ENCODE measurements around the gene BNC1. TPM values are rescaled to one million over a fixed set of nuclear protein-coding genes. Genes with fewer than 3 reads are reported as not detected.

BNC1 gene
- total RNA-seq, 1 donor from 2014 or later, result 3.2 TPM

DNA sequence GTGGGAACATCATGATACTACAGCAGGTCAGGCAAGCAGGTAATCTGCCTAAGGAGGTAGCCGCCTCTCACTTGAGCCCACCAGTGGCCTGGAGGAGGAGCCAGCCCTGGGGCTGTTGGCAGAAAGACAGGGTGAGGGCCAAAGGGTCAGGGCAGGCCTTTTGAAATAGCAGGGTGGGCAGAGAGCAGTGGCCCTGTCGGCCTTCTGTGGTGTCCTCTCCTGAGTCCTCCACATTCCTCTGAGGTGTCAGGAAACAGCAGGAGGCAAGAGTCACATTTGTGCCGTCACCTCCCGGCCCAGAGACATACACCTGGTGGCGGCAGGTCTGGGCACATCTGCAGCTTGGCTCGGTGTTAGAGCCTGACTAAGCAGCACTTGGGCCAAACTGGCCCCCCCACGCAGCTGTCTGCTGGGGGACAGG, 3.9 kb upstream of the BNC1 start:
- Mint-ChIP-seq H3K27me3 (ENCODE audit: unreplicated experiment) (no peaks in the 10 kb centered on the region), H3K36me3 (ENCODE audit: unreplicated experiment) (no peaks in the 10 kb centered on the region), H3K4me3 (ENCODE audit: unreplicated experiment) (no peak overlapping the region), H3K9me3 (ENCODE audit: unreplicated experiment) (no peaks in the 10 kb centered on the region), H3K4me1 (ENCODE audit: unreplicated experiment) (peaks cover 22% of the 10 kb centered on the region), H3K27ac (ENCODE audit: unreplicated experiment) (no peak overlapping the region)
- no peak for DNase-seq (ENCODE audit: extremely low spot score, unreplicated experiment)
- TF ChIP-seq, protein P1, sequence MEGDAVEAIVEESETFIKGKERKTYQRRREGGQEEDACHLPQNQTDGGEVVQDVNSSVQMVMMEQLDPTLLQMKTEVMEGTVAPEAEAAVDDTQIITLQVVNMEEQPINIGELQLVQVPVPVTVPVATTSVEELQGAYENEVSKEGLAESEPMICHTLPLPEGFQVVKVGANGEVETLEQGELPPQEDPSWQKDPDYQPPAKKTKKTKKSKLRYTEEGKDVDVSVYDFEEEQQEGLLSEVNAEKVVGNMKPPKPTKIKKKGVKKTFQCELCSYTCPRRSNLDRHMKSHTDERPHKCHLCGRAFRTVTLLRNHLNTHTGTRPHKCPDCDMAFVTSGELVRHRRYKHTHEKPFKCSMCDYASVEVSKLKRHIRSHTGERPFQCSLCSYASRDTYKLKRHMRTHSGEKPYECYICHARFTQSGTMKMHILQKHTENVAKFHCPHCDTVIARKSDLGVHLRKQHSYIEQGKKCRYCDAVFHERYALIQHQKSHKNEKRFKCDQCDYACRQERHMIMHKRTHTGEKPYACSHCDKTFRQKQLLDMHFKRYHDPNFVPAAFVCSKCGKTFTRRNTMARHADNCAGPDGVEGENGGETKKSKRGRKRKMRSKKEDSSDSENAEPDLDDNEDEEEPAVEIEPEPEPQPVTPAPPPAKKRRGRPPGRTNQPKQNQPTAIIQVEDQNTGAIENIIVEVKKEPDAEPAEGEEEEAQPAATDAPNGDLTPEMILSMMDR (IDR thresholded peaks at IDR 0.05), result no peak

DNA sequence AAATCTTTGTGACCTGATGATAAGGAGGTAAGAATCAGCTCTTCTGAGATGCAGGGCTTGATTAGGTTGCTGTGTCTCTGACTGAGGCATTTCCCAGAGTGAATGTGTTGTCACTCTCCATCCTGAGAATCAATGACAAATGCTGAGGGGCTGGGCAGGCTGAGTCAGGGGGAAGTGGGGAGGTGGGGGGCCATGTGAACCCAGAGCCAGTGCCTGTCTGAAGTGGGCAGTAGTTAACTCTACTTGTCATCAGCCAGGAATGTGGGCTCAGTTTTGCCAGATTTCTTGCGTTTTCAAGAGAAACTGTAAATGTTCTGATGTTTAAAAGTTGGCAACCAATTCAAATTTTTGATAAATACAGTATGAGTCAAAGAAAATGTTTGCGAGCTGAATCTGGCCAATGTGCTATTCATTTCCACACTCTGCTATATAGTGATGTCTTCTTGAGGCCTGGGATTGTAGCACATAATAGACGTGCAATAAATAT, 3.1 kb upstream of the BNC1 start:
- Mint-ChIP-seq H3K27ac (ENCODE audit: unreplicated experiment) (peak overlapping the region; percentile 52), H3K9me3 (ENCODE audit: unreplicated experiment) (no peaks in the 10 kb centered on the region), H3K27me3 (ENCODE audit: unreplicated experiment) (peaks cover 2% of the 10 kb centered on the region), H3K4me1 (ENCODE audit: unreplicated experiment) (peaks cover 27% of the 10 kb centered on the region), H3K36me3 (ENCODE audit: unreplicated experiment) (no peaks in the 10 kb centered on the region), H3K4me3 (ENCODE audit: unreplicated experiment) (no peak overlapping the region)
- no peak for DNase-seq (ENCODE audit: extremely low spot score, unreplicated experiment)
- TF ChIP-seq, protein P1 (IDR thresholded peaks at IDR 0.05), result no peak

DNA sequence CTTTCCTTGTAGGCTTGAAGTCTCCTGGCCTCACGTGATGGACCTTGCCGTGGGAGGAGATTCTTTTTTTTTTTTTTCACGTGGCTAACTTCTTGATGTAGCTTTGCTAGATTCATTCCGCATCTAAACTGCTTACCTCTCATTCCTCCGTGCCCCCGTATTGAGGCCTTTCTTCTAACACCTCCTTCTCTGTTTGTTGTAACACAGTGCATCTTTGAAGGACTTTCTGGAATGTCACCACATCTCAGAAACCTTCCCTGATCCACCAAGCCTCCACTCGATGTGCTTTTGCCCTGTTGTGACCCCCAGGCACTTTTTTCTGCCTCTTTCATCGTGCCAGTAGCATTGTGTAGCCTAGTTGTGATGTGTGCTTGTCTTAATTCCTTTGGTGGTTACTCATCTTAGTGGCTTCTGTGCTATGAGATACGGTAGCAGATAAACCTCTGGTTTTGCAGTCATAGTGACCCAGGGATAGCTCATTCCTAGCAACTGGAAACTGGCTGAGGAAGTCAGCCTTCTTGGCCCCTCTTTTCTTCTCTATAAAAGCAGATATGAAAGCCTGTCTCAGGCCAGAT, 1.6 kb upstream of the BNC1 start:
- H3K27ac Mint-ChIP-seq (ENCODE audit: unreplicated experiment), result no peak overlapping the region
- H3K36me3 Mint-ChIP-seq (ENCODE audit: unreplicated experiment), result no peaks in the 10 kb centered on the region
- H3K4me1 Mint-ChIP-seq (ENCODE audit: unreplicated experiment), result peaks cover 32% of the 10 kb centered on the region
- peaks cover 2% of the 10 kb centered on the region for H3K27me3 Mint-ChIP-seq (ENCODE audit: unreplicated experiment)
- TF ChIP-seq, protein P1 (IDR thresholded peaks at IDR 0.05), result no peak
- H3K9me3 Mint-ChIP-seq (ENCODE audit: unreplicated experiment), result no peaks in the 10 kb centered on the region
- DNase-seq (ENCODE audit: extremely low spot score, unreplicated experiment), result no peak
- peak overlapping the region; percentile 3 for H3K4me3 Mint-ChIP-seq (ENCODE audit: unreplicated experiment)

DNA sequence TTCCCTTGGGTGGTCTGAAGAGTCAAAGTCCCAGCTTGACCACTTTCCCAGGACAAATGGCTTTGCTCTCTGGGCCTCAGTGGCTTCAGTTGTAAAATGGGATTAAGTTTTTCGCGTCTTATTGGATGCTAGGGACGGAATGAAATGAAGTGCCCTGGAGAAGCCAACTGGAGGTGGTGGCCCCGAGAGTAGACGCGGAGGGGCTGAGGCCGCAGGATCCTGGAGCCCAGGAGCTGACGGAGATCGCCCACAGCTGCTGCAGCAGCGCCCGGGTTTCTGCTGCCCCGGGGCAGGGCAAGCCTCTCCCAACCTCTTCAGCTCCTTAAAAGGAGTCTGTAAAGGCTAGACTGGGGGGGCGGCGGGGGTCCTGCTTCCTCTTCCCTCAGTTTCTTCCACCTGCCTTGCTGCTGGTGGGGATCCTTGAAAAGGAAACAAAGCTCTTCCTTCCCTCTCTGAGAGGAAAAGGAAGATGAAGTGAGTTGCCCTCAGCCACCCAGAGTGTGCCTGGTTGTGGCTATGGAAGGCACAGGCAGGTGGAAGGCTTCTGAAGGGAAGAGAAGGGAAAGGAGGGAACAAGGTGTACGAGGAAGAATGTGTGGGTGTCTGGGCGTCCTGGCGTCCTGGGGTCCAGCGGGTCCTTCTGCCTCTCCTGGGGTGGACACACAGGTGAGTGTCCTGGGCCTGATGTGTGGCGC, 967 bp upstream of the BNC1 start:
- Mint-ChIP-seq H3K4me1 (ENCODE audit: unreplicated experiment) (peaks cover 32% of the 10 kb centered on the region), H3K27ac (ENCODE audit: unreplicated experiment) (no peak overlapping the region), H3K9me3 (ENCODE audit: unreplicated experiment) (no peaks in the 10 kb centered on the region), H3K36me3 (ENCODE audit: unreplicated experiment) (no peaks in the 10 kb centered on the region), H3K27me3 (ENCODE audit: unreplicated experiment) (peaks cover 2% of the 10 kb centered on the region), H3K4me3 (ENCODE audit: unreplicated experiment) (peak overlapping the region; percentile 64)
- DNase-seq (ENCODE audit: extremely low spot score, unreplicated experiment), result no peak
- TF ChIP-seq, protein P1 (IDR thresholded peaks at IDR 0.05), result no peak

DNA sequence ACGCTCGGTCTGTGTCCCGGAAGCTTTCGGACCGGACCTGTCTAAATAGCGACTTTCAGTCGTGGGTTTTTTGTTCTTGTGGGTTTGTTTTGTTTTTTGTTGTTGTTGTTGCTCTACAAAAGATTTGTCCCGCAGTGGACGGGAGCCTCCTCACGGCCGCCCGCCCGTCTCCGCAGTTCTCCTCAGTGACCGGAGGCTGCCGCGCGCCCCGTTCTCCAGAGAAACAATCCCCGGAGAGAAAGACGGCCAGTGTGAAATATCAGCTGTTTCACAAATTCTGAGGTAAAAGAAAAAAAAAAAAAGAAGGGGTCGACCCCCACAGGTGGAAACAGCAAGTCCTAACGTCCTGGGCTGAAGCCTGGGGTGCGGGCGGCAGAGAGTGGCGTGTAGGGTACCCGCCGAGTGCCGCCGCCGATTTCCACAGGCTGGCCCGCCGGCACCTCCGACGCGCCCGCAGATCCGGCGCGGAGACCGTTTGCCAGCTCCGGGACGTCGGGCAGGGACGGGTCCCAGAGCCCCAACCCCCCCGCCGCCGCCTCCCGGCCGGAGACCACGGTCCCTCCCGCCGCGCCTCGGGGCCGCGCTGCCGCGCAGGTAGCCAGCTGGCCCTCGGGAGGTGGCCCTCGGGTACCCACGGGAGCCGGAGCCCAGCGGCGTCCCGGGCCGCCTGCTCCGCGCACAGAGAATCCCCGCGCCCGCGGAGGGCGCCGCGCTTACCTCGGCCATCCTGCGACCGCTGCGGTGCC, 478 bp downstream of the BNC1 start:
- H3K4me3 Mint-ChIP-seq (ENCODE audit: unreplicated experiment), result peak overlapping the region; percentile 90
- no peak for DNase-seq (ENCODE audit: extremely low spot score, unreplicated experiment)
- peaks cover 32% of the 10 kb centered on the region for H3K4me1 Mint-ChIP-seq (ENCODE audit: unreplicated experiment)
- peaks cover 2% of the 10 kb centered on the region for H3K27me3 Mint-ChIP-seq (ENCODE audit: unreplicated experiment)
- peak overlapping the region; percentile 85 for H3K27ac Mint-ChIP-seq (ENCODE audit: unreplicated experiment)
- TF ChIP-seq, protein P1 (IDR thresholded peaks at IDR 0.05), result no peak
- H3K9me3 Mint-ChIP-seq (ENCODE audit: unreplicated experiment), result no peaks in the 10 kb centered on the region
- H3K36me3 Mint-ChIP-seq (ENCODE audit: unreplicated experiment), result no peaks in the 10 kb centered on the region

Measured in osteocyte (in vitro differentiated cells).